CD4-positive, alpha-beta T cell treated with Interleukin-6 at 100 ng/mL for 8 hours (primary cell): ENCODE results near the gene PSD4.

Experiments used
- DNase-seq: peaks from one replicate; pipeline ENCODE4 v3.0.0-alpha.2; 2020; ENCODE audit warnings: mixed read lengths, low spot score

The PSD4 gene

DNA sequence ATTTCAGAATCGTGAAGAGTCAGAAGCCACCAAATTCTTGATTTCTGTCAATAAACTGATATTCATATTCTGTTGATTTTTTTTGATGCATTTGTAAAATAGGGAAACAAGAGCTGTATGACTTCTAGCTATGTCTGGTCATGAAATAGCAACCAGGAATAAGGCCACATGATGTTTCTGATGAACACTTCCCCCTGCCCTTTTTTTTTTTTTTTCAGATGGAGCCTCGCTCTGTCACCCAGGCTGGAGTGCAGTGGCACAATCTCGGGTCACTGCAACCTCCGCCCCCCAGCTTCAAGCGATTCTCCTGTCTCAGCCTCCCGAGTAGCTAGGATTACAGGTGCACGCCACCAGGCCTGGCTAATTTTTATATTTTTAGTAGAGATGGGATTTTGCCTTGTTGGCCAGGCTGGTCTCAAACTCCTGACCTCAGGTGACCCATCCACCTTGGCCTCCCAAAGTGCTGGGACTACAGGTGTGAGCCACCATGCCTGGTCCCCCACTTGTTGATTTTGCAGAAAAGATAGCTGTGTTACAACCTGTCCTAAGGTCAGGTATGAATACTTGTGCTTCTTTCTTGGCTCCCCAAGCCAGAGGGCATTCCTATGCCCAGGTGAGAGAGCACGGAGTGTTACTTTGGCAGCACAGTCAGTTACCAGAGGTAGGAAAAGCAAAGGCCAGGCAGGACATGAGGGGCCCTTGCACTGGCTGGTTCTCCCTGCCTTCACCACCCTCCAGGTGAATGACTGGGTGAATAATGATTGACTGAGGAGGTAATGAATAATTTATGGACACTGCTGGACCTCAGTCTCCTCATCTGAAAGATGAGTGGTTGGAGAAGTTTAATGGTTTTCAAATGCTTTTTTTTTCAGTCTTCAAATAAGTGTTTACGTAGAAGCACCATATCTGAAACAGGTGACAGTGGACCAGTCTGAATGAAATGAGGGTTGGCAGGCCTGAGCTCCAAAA is 65.4 kb downstream of the PSD4 start:
- DNase-seq: no peak

DNA sequence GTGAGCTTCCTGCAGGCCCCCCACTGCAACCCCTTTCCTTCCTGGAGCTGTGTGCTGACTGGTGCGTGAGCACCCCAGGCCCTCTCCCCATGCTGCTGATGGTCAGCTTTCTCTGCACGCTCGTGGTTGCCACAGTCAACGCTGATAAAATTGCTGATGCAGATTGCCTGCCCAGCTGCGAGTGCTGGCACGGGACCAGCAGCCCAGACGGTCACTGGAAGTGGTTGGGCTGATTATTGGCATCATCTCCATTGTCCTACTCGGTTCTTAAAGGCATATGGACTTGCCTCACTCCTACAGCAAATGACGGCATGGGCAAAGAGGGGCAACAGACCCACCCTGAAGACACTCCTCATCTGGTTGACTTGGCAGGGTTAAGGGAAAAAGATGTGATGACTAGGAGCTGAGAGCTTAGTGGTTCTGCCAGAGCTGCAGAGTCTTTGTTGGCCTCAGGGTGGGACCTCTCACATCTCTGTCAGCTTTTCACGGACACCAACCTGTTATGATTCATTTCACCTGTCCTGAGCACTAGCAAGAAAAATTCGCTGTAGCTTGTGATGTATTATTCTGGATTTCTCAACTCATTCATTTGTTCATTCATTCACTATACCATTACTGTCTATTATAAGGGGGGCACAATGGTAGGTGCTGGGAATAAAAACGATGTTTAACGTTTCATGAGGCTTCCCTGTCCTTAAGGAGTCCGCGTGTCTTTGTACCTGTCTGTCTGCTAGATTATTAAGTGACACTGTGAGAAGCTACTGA is 66.6 kb downstream of the PSD4 start:
- DNase-seq: no peak

DNA sequence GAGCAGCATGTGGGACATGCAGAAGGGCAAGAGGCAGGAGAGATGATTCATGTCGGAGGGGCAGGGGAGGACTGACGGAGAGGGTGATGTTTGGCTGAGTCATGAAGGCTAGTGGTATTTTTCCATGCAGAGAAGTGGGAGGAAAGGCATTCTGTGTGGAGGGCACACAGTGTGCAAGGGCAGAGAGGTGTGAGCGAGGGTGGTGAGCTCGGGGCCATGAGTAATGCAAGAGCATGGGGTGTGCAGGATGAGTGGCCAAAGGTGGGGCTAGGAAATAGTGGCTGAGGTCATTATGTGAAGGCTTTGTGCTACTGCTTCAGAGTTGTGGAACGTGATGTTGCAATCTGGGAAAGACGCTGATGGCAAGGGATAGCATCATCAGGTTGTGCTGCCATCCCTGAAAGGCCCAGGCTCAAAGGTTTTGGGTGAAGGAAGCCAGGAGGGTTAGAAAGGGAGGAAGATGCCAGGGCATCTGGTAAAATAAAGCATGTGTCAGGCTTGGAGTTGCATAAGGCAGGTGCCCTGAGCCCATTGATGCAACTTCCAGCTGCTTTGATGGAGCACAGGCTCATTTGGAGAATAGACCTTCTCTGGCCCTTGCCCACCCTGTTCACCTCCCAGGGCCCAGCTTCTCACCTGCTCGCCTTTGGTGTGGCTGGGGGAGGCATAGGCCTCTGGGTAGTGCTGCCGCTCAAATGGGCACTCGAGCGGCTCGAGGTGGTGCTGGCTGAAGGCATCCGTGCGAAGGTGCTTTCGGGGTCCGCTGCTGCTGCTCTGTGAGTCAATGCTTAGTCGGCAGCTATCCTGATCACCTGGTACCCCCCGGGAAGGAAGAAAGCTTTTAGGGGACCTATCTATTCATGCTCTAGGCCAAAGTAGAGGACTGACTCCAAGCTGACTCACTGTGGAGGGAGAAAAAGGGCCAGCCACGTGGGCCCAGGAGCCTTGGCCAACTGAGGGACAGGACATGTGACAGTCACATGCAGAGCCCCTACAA is 67.4 kb downstream of the PSD4 start:
- no peak for DNase-seq

GRCh38 chr2:113242327-113242726 is 68.6 kb downstream of the PSD4 start:
- no peak for DNase-seq

- DNase-seq: no peak
Observed at GRCh38 chr2:113245276-113245711, 71.5 kb downstream of the PSD4 start.

DNA sequence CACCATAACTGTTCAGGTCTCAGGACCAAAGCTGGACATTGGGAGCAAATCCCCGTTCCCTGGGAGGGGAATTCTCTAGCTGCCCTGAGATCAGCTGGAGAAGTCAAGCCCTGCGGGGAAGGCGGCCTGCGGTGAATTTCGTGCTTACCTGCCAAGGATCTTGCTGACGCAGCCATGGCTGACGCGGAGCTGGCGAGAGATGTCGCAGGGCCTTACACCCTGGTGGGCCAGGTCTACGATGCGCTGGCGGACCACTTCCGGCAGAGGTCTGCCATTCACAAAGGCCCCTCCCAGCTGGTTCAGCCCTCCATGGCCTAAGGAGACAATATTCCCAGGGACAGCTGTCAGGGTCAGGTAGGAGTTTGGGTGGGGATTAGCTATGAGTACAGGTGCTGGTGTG is 72.8 kb downstream of the PSD4 start:
- DNase-seq: no peak

GRCh38 chr2:113248997-113249770 is 75.4 kb downstream of the PSD4 start:
- peak; percentile 74 for DNase-seq

GRCh38 chr2:113251118-113251517 is 77.3 kb downstream of the PSD4 start:
- peak; percentile 58 for DNase-seq

- DNase-seq: no peak
Observed at GRCh38 chr2:113252047-113252590, 78.3 kb downstream of the PSD4 start.

DNA sequence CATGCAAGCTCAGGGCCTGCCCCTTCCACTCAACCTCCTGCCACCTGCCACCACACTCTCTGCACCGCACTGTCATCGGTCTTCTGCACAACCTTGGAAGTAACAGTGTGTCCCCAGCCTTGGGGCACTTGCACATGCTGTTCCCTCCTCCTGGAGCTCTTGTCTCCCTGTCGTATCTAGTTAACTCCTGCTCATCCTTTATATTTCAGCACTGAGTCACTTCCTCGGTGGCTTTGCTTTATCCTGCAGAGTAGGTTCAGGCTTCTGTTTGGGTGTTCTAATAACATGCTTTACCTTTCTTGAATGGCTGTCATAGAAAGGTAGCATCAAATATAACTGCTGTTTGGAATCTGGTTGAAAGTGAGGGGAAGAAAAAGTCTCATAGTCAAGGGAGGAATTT is 79.7 kb downstream of the PSD4 start:
- DNase-seq: no peak

- DNase-seq: no peak
Observed at GRCh38 chr2:113255140-113256070, 81.6 kb downstream of the PSD4 start.

DNA sequence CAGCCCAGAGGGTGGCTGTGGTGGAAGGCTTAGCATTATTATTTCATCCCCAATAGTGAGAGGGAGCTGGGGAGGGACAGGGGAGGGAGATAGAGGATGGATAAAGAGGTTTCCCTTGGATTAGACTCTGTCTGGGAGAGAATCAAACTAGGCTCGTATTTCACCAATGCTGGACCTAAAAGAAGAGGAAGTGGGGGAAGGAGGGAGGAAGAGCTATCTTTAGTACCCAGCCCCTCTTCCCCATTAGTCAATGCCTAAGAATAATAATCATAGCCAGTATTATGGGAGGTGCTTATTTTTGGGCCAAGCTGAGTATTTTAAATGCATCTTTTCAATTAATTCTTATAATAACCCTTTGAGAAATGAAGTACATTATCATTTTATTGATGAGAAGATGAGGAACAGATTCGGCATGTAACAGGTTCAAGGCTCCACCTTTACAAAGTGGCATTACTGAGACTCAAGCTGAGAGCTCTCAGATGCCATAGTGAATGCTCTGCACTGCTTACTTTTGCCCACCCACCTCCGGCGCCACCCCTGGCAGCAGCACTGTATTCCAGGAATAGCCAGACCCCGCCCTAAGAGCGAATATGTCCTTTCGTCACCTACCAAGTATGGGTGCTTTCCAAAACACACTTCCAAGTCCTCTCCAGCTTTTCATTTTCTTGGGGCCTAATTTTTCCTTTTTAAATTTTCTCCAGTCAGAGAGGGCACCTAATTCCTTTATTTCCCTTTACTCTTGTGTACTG is 83.9 kb downstream of the PSD4 start:
- no peak for DNase-seq

- no peak for DNase-seq
Observed at GRCh38 chr2:113258471-113259147, 84.8 kb downstream of the PSD4 start.
